ENCODE measurements around the gene PXDN. TPM values are rescaled to one million over a fixed set of nuclear protein-coding genes. Genes with fewer than 3 reads are reported as not detected.
"Not testable (repeated sequence)": the region's sequence is repeated elsewhere in the genome, so short reads cannot be mapped to it uniquely, and the experiment has no call there.

Gene PXDN
- total and polyA plus RNA-seq, 9 donors, result 36.0 to 116 (median 54.5) TPM

DNA sequence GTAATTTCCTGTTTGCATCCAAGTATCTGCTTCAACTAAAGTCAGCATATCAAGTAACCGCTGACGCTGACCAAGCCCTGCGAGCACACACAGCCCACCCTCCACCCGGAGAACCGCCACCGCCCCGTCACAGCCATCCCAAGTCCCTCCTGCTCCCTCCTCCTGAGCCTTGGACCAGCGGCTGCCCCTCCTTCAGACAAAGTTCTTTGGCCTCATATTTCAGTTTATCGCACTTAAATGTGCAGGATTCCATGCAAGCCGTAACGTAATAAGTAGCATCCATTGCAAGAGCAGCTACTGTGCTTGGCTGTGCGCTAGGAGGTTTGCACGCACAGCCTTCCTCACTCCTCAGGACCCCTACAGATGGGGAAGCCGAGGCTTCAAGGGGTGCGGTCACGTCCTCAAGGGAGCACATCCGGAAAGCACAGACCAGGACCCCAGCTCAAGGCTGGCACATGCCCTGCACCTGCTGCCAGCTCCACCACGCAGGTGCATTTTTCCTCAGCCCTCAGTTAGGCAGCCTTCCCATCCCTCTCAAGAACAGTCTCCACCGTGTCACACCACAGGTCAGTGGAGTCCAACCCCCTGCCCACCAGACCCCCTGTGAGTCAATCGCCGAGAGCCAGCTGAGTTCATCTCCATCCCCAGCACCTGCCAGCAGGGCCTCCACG lies 17.1 kb downstream of the PXDN start:
- H3K9me3 ChIP-seq, result no peaks in the 10 kb centered on the region
- no peak overlapping the region for H3K27ac ChIP-seq
- H3K4me1 ChIP-seq (ENCODE audit: insufficient read depth), result peaks cover 37% of the 10 kb centered on the region
- no peak overlapping the region for H3K4me3 ChIP-seq
- H3K27me3 ChIP-seq, result no peaks in the 10 kb centered on the region
- DNase-seq, result peak in 2 of 5 donors; percentile 8 to 21
- WGBS, 3 donors, result 54 to 74% (median 66%) methylated on average over 22 of the region's 22 CpGs
- H3K36me3 ChIP-seq, result no peaks in the 10 kb centered on the region
- TF ChIP-seq POLR2A (IDR thresholded peaks at IDR 0.05) (no peak), EP300 (IDR thresholded peaks at IDR 0.05) (no peak), CTCF (IDR thresholded peaks at IDR 0.05) (no peak)
- intact Hi-C loops (cut with DNase I), result no loop called here

GRCh38 chr2:1726558-1726957 lies 17.8 kb downstream of the PXDN start:
- Histone ChIP-seq H3K27me3 (no peaks in the 10 kb centered on the region), H3K36me3 (no peaks in the 10 kb centered on the region), H3K9me3 (no peaks in the 10 kb centered on the region), H3K27ac (no peak overlapping the region), H3K4me3 (no peak overlapping the region), H3K4me1 (ENCODE audit: insufficient read depth) (peaks cover 35% of the 10 kb centered on the region)
- no peak for TF ChIP-seq EP300 (IDR thresholded peaks at IDR 0.05)
- TF ChIP-seq CTCF (IDR thresholded peaks at IDR 0.05), result no peak
- TF ChIP-seq POLR2A (IDR thresholded peaks at IDR 0.05), result no peak
- WGBS, 3 donors, result 47 to 75% (median 63%) methylated on average over 3 of the region's 3 CpGs
- no peak for DNase-seq
- intact Hi-C loops (cut with DNase I), result no loop called here

- WGBS, 3 donors, result 89 to 95% (median 93%) methylated on average over 2 of the region's 2 CpGs
- H3K4me3 ChIP-seq; H3K27me3 ChIP-seq; DNase-seq; H3K36me3 ChIP-seq; H3K27ac ChIP-seq; intact Hi-C loops (cut with DNase I); H3K9me3 ChIP-seq: not testable (repeated sequence)
- H3K4me1 ChIP-seq (ENCODE audit: insufficient read depth), result peaks cover 36% of the 10 kb centered on the region
These were observed 20.0 kb downstream of the PXDN start for GRCh38 chr2:1724351-1724750.

DNA sequence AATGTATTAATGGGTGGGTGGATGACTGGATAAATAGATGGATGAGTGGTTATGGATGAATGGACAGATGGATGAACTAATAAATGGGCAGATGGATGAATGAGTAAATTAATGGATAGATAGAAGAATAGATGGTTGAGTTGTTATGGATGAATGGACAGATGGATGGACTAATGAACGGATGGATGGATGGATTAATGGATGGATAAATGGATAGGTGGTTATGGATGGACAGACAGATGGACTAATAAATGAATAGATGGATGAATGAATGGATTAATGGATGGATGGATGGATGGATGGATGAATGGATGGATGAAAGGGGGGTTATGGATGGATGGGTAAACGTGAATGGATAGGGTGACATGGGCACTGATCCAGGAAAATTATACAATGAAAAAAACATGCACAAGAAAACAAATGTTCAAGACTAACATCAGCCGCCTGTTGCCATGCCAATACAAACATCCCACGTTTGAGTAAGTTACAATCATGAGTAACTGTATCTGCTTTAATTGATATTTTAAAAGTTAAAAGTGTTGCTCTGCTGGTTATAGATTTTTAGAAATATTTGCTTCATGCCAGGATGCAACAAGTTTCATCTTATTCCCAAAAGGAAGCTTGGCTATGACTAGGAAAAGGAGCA lies 20.8 kb downstream of the PXDN start:
- Histone ChIP-seq H3K27ac (no peak overlapping the region), H3K9me3 (no peaks in the 10 kb centered on the region), H3K4me3 (no peak overlapping the region), H3K36me3 (no peaks in the 10 kb centered on the region), H3K27me3 (no peaks in the 10 kb centered on the region), H3K4me1 (ENCODE audit: insufficient read depth) (peaks cover 33% of the 10 kb centered on the region)
- 64 to 68% (median 65%) methylated on average over 4 of the region's 4 CpGs for WGBS, 3 donors
- no peak for TF ChIP-seq CTCF (IDR thresholded peaks at IDR 0.05)
- no peak for DNase-seq
- intact Hi-C loops (cut with DNase I), result no loop called here

DNA sequence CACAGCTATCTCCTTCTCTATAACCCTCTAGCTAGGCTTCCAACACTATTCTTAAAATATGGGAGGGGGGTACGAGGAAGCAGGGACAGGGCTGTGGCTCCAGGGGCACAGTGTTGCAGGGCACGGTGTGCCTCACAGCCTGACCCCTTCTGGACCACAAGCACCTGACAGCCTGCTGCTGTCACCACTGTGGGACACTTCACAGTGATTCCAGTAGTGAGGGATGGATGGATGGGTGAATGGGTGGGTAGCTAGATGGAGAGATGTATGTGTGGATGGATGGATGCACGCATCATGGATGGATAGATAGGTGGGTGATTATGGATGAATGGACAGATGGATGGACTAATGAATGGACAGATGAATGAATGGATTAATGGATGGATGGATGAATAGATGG lies 21.6 kb downstream of the PXDN start:
- no peaks in the 10 kb centered on the region for H3K36me3 ChIP-seq
- 88 to 95% (median 95%) methylated on average over 3 of the region's 3 CpGs for WGBS, 3 donors
- DNase-seq, result no peak
- H3K9me3 ChIP-seq, result no peaks in the 10 kb centered on the region
- no peak overlapping the region for H3K4me3 ChIP-seq
- TF ChIP-seq CTCF (IDR thresholded peaks at IDR 0.05) (no peak), EP300 (IDR thresholded peaks at IDR 0.05) (no peak), POLR2A (IDR thresholded peaks at IDR 0.05) (no peak)
- H3K27ac ChIP-seq, result no peak overlapping the region
- H3K27me3 ChIP-seq, result no peaks in the 10 kb centered on the region
- intact Hi-C loops (cut with DNase I), result no loop called here
- H3K4me1 ChIP-seq (ENCODE audit: insufficient read depth), result peaks cover 26% of the 10 kb centered on the region
